ENCODE measurements around the gene TAF1B.

TAF1B gene

GRCh38 chr2:9982891-9983290, 139.6 kb downstream of the TAF1B start:
- no peak for DNase-seq

GRCh38 chr2:9983401-9984216, 140.3 kb downstream of the TAF1B start:
- DNase-seq, result no peak
